HepG2 (cell line): ENCODE data around the gene CLDN9. TPM values are rescaled to one million over a fixed set of nuclear protein-coding genes. Genes with fewer than 3 reads are reported as not detected.

Experiments
- FOXA3 ChIP-seq: IDR thresholded peaks from 2 replicates; pipeline ENCODE4 v1.6.1; 2016; ENCODE audit warnings: missing genetic modification reagents, missing compliant biosample characterization
- HOXA5 ChIP-seq: sonication (generic); formaldehyde crosslinking; IDR thresholded peaks from 2 replicates; pipeline ENCODE4 v1.4.0; 2020; ENCODE audit warnings: missing genetic modification reagents
- HOXD1 ChIP-seq: sonication (generic); formaldehyde crosslinking; IDR thresholded peaks from 2 replicates; pipeline ENCODE4 v1.5.0; 2020; ENCODE audit warnings: missing genetic modification reagents
- MAF1 ChIP-seq: sonication (generic); formaldehyde crosslinking; IDR thresholded peaks from 2 replicates; pipeline ENCODE4 v1.5.0; 2020; ENCODE audit warnings: missing genetic modification reagents, borderline replicate concordance
- MLLT10 ChIP-seq: sonication (generic); formaldehyde crosslinking; IDR thresholded peaks from 2 replicates; pipeline ENCODE4 v1.4.0; 2020; ENCODE audit warnings: missing genetic modification reagents
- PCBP1 ChIP-seq: fragments of 200-400 bp; formaldehyde crosslinking; IDR thresholded peaks from 2 replicates; pipeline ENCODE4 v1.6.1; 2017; ENCODE audit warnings: mild to moderate bottlenecking, low read depth, low read length, borderline replicate concordance
- TMF1 ChIP-seq: sonication (generic); formaldehyde crosslinking; IDR thresholded peaks from 2 replicates; pipeline ENCODE4 v1.8.1; 2022; ENCODE audit warnings: low read depth, missing genetic modification reagents
- XRCC5 ChIP-seq: fragments of 200-400 bp; formaldehyde crosslinking; optimal IDR thresholded peaks from 2 replicates; pipeline ENCODE3; 2017; ENCODE audit warnings: mild to moderate bottlenecking, low read length
- ZNF207 ChIP-seq: fragments of 450-650 bp; IDR thresholded peaks from 2 replicates; pipeline ENCODE4 v1.6.1; 2016; ENCODE audit warnings: antibody characterized with exemption, borderline replicate concordance
- ZNF576 ChIP-seq: sonication (generic); formaldehyde crosslinking; IDR thresholded peaks from 2 replicates; pipeline ENCODE4 v1.4.0; 2020; ENCODE audit warnings: mild to moderate bottlenecking, missing genetic modification reagents
- polyA plus RNA-seq, 8 experiments: library from polyadenylated mRNA; depleted of rRNA in 3 of 8; stranded (reverse) in 7 of 8; unstranded in 1 of 8; fragments of >200 nt; fragmentation: Illumina TruSeq in 4 of 8; extraction: Trizol in 4 of 8; gene quantifications; 2 replicates each; pipeline versions ENCODE4 v1.2.1 to v1.2.3, GENCODE V29; 2011 to 2016; ENCODE audit warnings: low read depth in 4 of 8, missing spikeins in 1 of 8, mixed read lengths in 1 of 8; ENCODE audit not compliant: insufficient read depth in 1 of 8
- total RNA-seq, 5 experiments: library from RNA; depleted of rRNA; stranded (reverse); fragments of >200 nt; fragmentation: Illumina TruSeq; extraction: Trizol; gene quantifications; 2 replicates each; pipeline ENCODE4 v1.2.3, GENCODE V29; 2016; ENCODE audit warnings: low read depth in 1 of 5
- TF ChIP-seq, protein P1 (sequence below): sonication (generic); formaldehyde crosslinking; IDR thresholded peaks from 2 replicates; pipeline ENCODE4 v1.4.0; 2020; ENCODE audit warnings: low read depth, missing genetic modification reagents
- TF ChIP-seq, protein P2 (sequence below): sonication (generic); formaldehyde crosslinking; IDR thresholded peaks from 2 replicates; pipeline ENCODE4 v1.4.0; 2020; ENCODE audit warnings: mild to moderate bottlenecking, missing genetic modification reagents
- TF ChIP-seq, protein P3 (sequence below): sonication (generic); formaldehyde crosslinking; IDR thresholded peaks from 2 replicates; pipeline ENCODE4 v1.4.0; 2020; ENCODE audit warnings: missing genetic modification reagents
- TF ChIP-seq, protein P4 (sequence below): sonication (generic); formaldehyde crosslinking; IDR thresholded peaks from 2 replicates; pipeline ENCODE4 v1.8.1; 2023; ENCODE audit warnings: mild to moderate bottlenecking, inconsistent platforms, moderate library complexity, missing genetic modification reagents, borderline replicate concordance
- TF ChIP-seq, protein P5 (sequence below): sonication (generic); formaldehyde crosslinking; IDR thresholded peaks from 2 replicates; pipeline ENCODE4 v1.4.0; 2020; ENCODE audit warnings: mild to moderate bottlenecking, missing genetic modification reagents
- TF ChIP-seq, protein P6 (sequence below): sonication (generic); formaldehyde crosslinking; IDR thresholded peaks from 2 replicates; pipeline ENCODE4 v1.4.0; 2020; ENCODE audit warnings: missing genetic modification reagents

The CLDN9 gene
- total and polyA plus RNA-seq, 2 of the 13 experiments (the other 11 are each of a cell fraction or from before 2014, with no cell fraction given): 0.15 to 0.26 TPM

GRCh38 chr16:3004781-3005284 lies 7.9 kb upstream of the CLDN9 start (continued):
- TF ChIP-seq, protein P1, sequence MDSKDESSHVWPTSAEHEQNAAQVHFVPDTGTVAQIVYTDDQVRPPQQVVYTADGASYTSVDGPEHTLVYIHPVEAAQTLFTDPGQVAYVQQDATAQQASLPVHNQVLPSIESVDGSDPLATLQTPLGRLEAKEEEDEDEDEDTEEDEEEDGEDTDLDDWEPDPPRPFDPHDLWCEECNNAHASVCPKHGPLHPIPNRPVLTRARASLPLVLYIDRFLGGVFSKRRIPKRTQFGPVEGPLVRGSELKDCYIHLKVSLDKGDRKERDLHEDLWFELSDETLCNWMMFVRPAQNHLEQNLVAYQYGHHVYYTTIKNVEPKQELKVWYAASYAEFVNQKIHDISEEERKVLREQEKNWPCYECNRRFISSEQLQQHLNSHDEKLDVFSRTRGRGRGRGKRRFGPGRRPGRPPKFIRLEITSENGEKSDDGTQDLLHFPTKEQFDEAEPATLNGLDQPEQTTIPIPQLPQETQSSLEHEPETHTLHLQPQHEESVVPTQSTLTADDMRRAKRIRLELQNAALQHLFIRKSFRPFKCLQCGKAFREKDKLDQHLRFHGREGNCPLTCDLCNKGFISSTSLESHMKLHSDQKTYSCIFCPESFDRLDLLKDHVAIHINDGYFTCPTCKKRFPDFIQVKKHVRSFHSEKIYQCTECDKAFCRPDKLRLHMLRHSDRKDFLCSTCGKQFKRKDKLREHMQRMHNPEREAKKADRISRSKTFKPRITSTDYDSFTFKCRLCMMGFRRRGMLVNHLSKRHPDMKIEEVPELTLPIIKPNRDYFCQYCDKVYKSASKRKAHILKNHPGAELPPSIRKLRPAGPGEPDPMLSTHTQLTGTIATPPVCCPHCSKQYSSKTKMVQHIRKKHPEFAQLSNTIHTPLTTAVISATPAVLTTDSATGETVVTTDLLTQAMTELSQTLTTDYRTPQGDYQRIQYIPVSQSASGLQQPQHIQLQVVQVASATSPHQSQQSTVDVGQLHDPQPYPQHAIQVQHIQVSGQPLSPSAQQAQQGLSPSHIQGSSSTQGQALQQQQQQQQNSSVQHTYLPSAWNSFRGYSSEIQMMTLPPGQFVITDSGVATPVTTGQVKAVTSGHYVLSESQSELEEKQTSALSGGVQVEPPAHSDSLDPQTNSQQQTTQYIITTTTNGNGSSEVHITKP (CRISPR knock-in tag): no peak
- TF ChIP-seq, protein P2, sequence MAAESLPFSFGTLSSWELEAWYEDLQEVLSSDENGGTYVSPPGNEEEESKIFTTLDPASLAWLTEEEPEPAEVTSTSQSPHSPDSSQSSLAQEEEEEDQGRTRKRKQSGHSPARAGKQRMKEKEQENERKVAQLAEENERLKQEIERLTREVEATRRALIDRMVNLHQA (CRISPR knock-in tag): no peak
- TF ChIP-seq HOXD1 (CRISPR knock-in tag) (no peak), ZNF576 (CRISPR knock-in tag) (no peak), XRCC5 (no peak), MLLT10 (CRISPR knock-in tag) (no peak), TMF1 (CRISPR knock-in tag) (no peak), PCBP1 (no peak), ZNF207 (no peak), HOXA5 (no peak), MAF1 (CRISPR knock-in tag) (no peak), FOXA3 (no peak)
- TF ChIP-seq, protein P3, sequence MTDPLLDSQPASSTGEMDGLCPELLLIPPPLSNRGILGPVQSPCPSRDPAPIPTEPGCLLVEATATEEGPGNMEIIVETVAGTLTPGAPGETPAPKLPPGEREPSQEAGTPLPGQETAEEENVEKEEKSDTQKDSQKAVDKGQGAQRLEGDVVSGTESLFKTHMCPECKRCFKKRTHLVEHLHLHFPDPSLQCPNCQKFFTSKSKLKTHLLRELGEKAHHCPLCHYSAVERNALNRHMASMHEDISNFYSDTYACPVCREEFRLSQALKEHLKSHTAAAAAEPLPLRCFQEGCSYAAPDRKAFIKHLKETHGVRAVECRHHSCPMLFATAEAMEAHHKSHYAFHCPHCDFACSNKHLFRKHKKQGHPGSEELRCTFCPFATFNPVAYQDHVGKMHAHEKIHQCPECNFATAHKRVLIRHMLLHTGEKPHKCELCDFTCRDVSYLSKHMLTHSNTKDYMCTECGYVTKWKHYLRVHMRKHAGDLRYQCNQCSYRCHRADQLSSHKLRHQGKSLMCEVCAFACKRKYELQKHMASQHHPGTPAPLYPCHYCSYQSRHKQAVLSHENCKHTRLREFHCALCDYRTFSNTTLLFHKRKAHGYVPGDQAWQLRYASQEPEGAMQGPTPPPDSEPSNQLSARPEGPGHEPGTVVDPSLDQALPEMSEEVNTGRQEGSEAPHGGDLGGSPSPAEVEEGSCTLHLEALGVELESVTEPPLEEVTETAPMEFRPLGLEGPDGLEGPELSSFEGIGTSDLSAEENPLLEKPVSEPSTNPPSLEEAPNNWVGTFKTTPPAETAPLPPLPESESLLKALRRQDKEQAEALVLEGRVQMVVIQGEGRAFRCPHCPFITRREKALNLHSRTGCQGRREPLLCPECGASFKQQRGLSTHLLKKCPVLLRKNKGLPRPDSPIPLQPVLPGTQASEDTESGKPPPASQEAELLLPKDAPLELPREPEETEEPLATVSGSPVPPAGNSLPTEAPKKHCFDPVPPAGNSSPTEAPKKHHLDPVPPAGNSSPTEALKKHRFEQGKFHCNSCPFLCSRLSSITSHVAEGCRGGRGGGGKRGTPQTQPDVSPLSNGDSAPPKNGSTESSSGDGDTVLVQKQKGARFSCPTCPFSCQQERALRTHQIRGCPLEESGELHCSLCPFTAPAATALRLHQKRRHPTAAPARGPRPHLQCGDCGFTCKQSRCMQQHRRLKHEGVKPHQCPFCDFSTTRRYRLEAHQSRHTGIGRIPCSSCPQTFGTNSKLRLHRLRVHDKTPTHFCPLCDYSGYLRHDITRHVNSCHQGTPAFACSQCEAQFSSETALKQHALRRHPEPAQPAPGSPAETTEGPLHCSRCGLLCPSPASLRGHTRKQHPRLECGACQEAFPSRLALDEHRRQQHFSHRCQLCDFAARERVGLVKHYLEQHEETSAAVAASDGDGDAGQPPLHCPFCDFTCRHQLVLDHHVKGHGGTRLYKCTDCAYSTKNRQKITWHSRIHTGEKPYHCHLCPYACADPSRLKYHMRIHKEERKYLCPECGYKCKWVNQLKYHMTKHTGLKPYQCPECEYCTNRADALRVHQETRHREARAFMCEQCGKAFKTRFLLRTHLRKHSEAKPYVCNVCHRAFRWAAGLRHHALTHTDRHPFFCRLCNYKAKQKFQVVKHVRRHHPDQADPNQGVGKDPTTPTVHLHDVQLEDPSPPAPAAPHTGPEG: no peak
- TF ChIP-seq, protein P4, sequence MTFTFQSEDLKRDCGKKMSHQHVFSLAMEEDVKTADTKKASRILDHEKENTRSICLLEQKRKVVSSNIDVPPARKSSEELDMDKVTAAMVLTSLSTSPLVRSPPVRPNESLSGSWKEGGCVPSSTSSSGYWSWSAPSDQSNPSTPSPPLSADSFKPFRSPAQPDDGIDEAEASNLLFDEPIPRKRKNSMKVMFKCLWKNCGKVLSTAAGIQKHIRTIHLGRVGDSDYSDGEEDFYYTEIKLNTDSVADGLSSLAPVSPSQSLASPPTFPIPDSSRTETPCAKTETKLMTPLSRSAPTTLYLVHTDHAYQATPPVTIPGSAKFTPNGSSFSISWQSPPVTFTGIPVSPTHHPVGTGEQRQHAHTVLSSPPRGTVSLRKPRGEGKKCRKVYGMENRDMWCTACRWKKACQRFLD: no peak
- TF ChIP-seq, protein P5, sequence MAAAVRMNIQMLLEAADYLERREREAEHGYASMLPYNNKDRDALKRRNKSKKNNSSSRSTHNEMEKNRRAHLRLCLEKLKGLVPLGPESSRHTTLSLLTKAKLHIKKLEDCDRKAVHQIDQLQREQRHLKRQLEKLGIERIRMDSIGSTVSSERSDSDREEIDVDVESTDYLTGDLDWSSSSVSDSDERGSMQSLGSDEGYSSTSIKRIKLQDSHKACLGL (CRISPR knock-in tag): no peak
- TF ChIP-seq, protein P6, sequence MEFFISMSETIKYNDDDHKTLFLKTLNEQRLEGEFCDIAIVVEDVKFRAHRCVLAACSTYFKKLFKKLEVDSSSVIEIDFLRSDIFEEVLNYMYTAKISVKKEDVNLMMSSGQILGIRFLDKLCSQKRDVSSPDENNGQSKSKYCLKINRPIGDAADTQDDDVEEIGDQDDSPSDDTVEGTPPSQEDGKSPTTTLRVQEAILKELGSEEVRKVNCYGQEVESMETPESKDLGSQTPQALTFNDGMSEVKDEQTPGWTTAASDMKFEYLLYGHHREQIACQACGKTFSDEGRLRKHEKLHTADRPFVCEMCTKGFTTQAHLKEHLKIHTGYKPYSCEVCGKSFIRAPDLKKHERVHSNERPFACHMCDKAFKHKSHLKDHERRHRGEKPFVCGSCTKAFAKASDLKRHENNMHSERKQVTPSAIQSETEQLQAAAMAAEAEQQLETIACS (CRISPR knock-in tag): no peak
